ENCODE data around the gene PACRG.

Gene PACRG

GRCh38 chr6:163137398-163137881, 409.7 kb downstream of the PACRG start:
- no peak for DNase-seq (ENCODE audit: low read depth)

- no peak for DNase-seq (ENCODE audit: low read depth)
Measured at GRCh38 chr6:163146036-163146435, 418.3 kb downstream of the PACRG start.

- no peak for DNase-seq (ENCODE audit: low read depth)
Measured at GRCh38 chr6:163147994-163148393, 420.2 kb downstream of the PACRG start.

- DNase-seq (ENCODE audit: low read depth): no peak
Measured at GRCh38 chr6:163148451-163149278, 420.9 kb downstream of the PACRG start.

- DNase-seq (ENCODE audit: low read depth): no peak
Measured at GRCh38 chr6:163149279-163149848, 421.6 kb downstream of the PACRG start.

GRCh38 chr6:163151212-163151611, 423.4 kb downstream of the PACRG start:
- no peak for DNase-seq (ENCODE audit: low read depth)

- no peak for DNase-seq (ENCODE audit: low read depth)
Measured at GRCh38 chr6:163152701-163153100, 424.9 kb downstream of the PACRG start.

GRCh38 chr6:163159110-163159509, 431.3 kb downstream of the PACRG start:
- no peak for DNase-seq (ENCODE audit: low read depth)

- no peak for DNase-seq (ENCODE audit: low read depth)
Measured at GRCh38 chr6:163159689-163160088, 431.9 kb downstream of the PACRG start.

- no peak for DNase-seq (ENCODE audit: low read depth)
Measured at GRCh38 chr6:163162007-163162873, 434.5 kb downstream of the PACRG start.

- DNase-seq (ENCODE audit: low read depth): no peak
Measured at GRCh38 chr6:163162874-163163213, 435.1 kb downstream of the PACRG start.

GRCh38 chr6:163164175-163164900, 436.6 kb downstream of the PACRG start:
- no peak for DNase-seq (ENCODE audit: low read depth)

GRCh38 chr6:163165155-163165910, 437.6 kb downstream of the PACRG start:
- DNase-seq (ENCODE audit: low read depth): no peak

GRCh38 chr6:163165922-163166321, 438.1 kb downstream of the PACRG start:
- DNase-seq (ENCODE audit: low read depth): no peak

- no peak for DNase-seq (ENCODE audit: low read depth)
Measured at GRCh38 chr6:163166507-163166906, 438.7 kb downstream of the PACRG start.

GRCh38 chr6:163169521-163169920, 441.7 kb downstream of the PACRG start:
- no peak for DNase-seq (ENCODE audit: low read depth)

- no peak for DNase-seq (ENCODE audit: low read depth)
Measured at GRCh38 chr6:163170294-163170883, 442.6 kb downstream of the PACRG start.

- no peak for DNase-seq (ENCODE audit: low read depth)
Measured at GRCh38 chr6:163173741-163174140, 446.0 kb downstream of the PACRG start.

GRCh38 chr6:163175301-163175700, 447.5 kb downstream of the PACRG start:
- DNase-seq (ENCODE audit: low read depth): no peak

- no peak for DNase-seq (ENCODE audit: low read depth)
Measured at GRCh38 chr6:163176097-163176496, 448.3 kb downstream of the PACRG start.

- no peak for DNase-seq (ENCODE audit: low read depth)
Measured at GRCh38 chr6:163177007-163177406, 449.2 kb downstream of the PACRG start.

Data from HS-27A (cell line).